Activated CD8-positive, alpha-beta memory T cell treated with anti-CD3 and anti-CD28 coated beads, Interleukin-2, amount 50 U/mL, for 1 hour (primary cell): ENCODE measurements around the gene EIF5A.

Source experiments
- DNase-seq: peaks from one replicate; pipeline ENCODE4 v3.0.0-alpha.2; 2020; ENCODE audit errors: extremely low read depth

The EIF5A gene

GRCh38 chr17:7285679-7286078, 21.7 kb upstream of the EIF5A start:
- no peak for DNase-seq

- DNase-seq = no peak
Observed at GRCh38 chr17:7289256-7290032, 18.0 kb upstream of the EIF5A start.

GRCh38 chr17:7290166-7290565, 17.3 kb upstream of the EIF5A start:
- DNase-seq = no peak

GRCh38 chr17:7290685-7291084, 16.7 kb upstream of the EIF5A start:
- no peak for DNase-seq

- no peak for DNase-seq
Observed at GRCh38 chr17:7292194-7292593, 15.2 kb upstream of the EIF5A start.

- DNase-seq = no peak
Observed at GRCh38 chr17:7292729-7293128, 14.7 kb upstream of the EIF5A start.

- no peak for DNase-seq
Observed at GRCh38 chr17:7293159-7293558, 14.3 kb upstream of the EIF5A start.

- no peak for DNase-seq
Observed at GRCh38 chr17:7293816-7294613, 13.4 kb upstream of the EIF5A start.

- no peak for DNase-seq
Observed at GRCh38 chr17:7294614-7295153, 12.7 kb upstream of the EIF5A start, which contains the start of gene YBX2. TSS of gene YBX2 (minus strand) at chr17:7294639. CDS start at chr17:7294500, 139 bp downstream.

GRCh38 chr17:7295230-7296180, 11.9 kb upstream of the EIF5A start:
- no peak for DNase-seq

GRCh38 chr17:7296189-7296861, 11.1 kb upstream of the EIF5A start:
- no peak for DNase-seq

- DNase-seq = no peak
Observed at GRCh38 chr17:7304179-7304578, 3.2 kb upstream of the EIF5A start.

- no peak for DNase-seq
Observed at GRCh38 chr17:7307686-7308624, 527 bp downstream of the EIF5A start.

- DNase-seq = peak; percentile 88
Observed at GRCh38 chr17:7308625-7309433, 1.4 kb downstream of the EIF5A start.

GRCh38 chr17:7309628-7310027, 2.2 kb downstream of the EIF5A start:
- DNase-seq = no peak

GRCh38 chr17:7311110-7311705, 3.8 kb downstream of the EIF5A start:
- no peak for DNase-seq

GRCh38 chr17:7312432-7313087, 5.1 kb downstream of the EIF5A start:
- no peak for DNase-seq
